HepG2 (cell line): ENCODE results near the gene TOR4A. TPM values are rescaled to one million over a fixed set of nuclear protein-coding genes. Genes with fewer than 3 reads are reported as not detected.

Source experiments
- DMAP1 ChIP-seq: IDR thresholded peaks from 2 replicates; pipeline ENCODE4 v1.6.1; 2016
- FOXP1 ChIP-seq, 2 experiments: fragments of 450-650 bp in 1 of 2; IDR thresholded peaks; 2 replicates each; pipeline ENCODE4 v1.6.1; 2017 to 2018; ENCODE audit warnings: antibody characterized with exemption in 1 of 2
- KAT8 ChIP-seq: IDR thresholded peaks from 2 replicates; pipeline ENCODE4 v1.6.1; 2016; ENCODE audit warnings: missing genetic modification reagents, missing compliant biosample characterization
- PAX8 ChIP-seq: sonication (generic); formaldehyde crosslinking; IDR thresholded peaks from 2 replicates; pipeline ENCODE4 v1.8.0; 2022; ENCODE audit warnings: mild to moderate bottlenecking, missing genetic modification reagents, borderline replicate concordance
- RAD51 ChIP-seq: fragments of 450-650 bp; IDR thresholded peaks from 2 replicates; pipeline ENCODE4 v1.6.1; 2016; ENCODE audit warnings: borderline replicate concordance
- RFX5 ChIP-seq: IDR thresholded peaks from 2 replicates; pipeline ENCODE4 v1.6.1; 2011; ENCODE audit warnings: low read depth, low read length, improper control_type of control experiment
- SP1 ChIP-seq, 2 experiments: fragments of 450-650 bp in 1 of 2; sonication (generic) in 1 of 2; formaldehyde crosslinking in 1 of 2; IDR thresholded peaks; 2 replicates each; pipeline versions ENCODE4 v1.4.0 to v1.6.1; 2016 to 2020; ENCODE audit warnings: missing genetic modification reagents in 1 of 2
- TCF7L2 ChIP-seq: IDR thresholded peaks from 2 replicates; pipeline ENCODE4 v1.6.1; 2011; ENCODE audit warnings: mild to moderate bottlenecking, low read depth, low read length, moderate library complexity
- ZNF138 ChIP-seq: sonication (generic); formaldehyde crosslinking; IDR thresholded peaks from 2 replicates; pipeline ENCODE4 v1.5.0; 2020; ENCODE audit warnings: mild to moderate bottlenecking, low read depth, missing genetic modification reagents
- ZNF224 ChIP-seq: sonication (generic); formaldehyde crosslinking; IDR thresholded peaks from 2 replicates; pipeline ENCODE4 v1.5.0; 2020; ENCODE audit warnings: mild to moderate bottlenecking, missing genetic modification reagents
- ZNF326 ChIP-seq: sonication (generic); formaldehyde crosslinking; IDR thresholded peaks from 2 replicates; pipeline ENCODE4 v1.4.0; 2020; ENCODE audit warnings: missing genetic modification reagents, borderline replicate concordance
- ZNF350 ChIP-seq: sonication (generic); formaldehyde crosslinking; IDR thresholded peaks from 2 replicates; pipeline ENCODE4 v1.4.0; 2020; ENCODE audit warnings: mild to moderate bottlenecking, low read depth, missing genetic modification reagents, borderline replicate concordance
- ZNF383 ChIP-seq: sonication (generic); formaldehyde crosslinking; IDR thresholded peaks from 2 replicates; pipeline ENCODE4 v1.4.0; 2020; ENCODE audit warnings: missing genetic modification reagents, mild to moderate bottlenecking, borderline replicate concordance
- ZNF501 ChIP-seq: sonication (generic); formaldehyde crosslinking; IDR thresholded peaks from 2 replicates; pipeline ENCODE4 v1.5.1; 2020; ENCODE audit warnings: mild to moderate bottlenecking, moderate library complexity, missing genetic modification reagents
- ZNF556 ChIP-seq: sonication (generic); formaldehyde crosslinking; IDR thresholded peaks from 2 replicates; pipeline ENCODE4 v1.4.0; 2020; ENCODE audit warnings: mild to moderate bottlenecking, missing genetic modification reagents, borderline replicate concordance
- ZNF678 ChIP-seq: sonication (generic); formaldehyde crosslinking; IDR thresholded peaks from 2 replicates; pipeline ENCODE4 v1.4.0; 2020; ENCODE audit warnings: mild to moderate bottlenecking, missing genetic modification reagents
- polyA plus RNA-seq, 8 experiments: library from polyadenylated mRNA; depleted of rRNA in 3 of 8; stranded (reverse) in 7 of 8; unstranded in 1 of 8; fragments of >200 nt; fragmentation: Illumina TruSeq in 4 of 8; extraction: Trizol in 4 of 8; gene quantifications; 2 replicates each; pipeline versions ENCODE4 v1.2.1 to v1.2.3, GENCODE V29; 2011 to 2016; ENCODE audit warnings: low read depth in 4 of 8, missing spikeins in 1 of 8, mixed read lengths in 1 of 8; ENCODE audit not compliant: insufficient read depth in 1 of 8
- total RNA-seq, 5 experiments: library from RNA; depleted of rRNA; stranded (reverse); fragments of >200 nt; fragmentation: Illumina TruSeq; extraction: Trizol; gene quantifications; 2 replicates each; pipeline ENCODE4 v1.2.3, GENCODE V29; 2016; ENCODE audit warnings: low read depth in 1 of 5
- TF ChIP-seq, protein P1 (sequence below): sonication (generic); formaldehyde crosslinking; IDR thresholded peaks from 2 replicates; pipeline ENCODE4 v1.4.0; 2020; ENCODE audit warnings: missing genetic modification reagents, low read depth, mild to moderate bottlenecking, borderline replicate concordance
- TF ChIP-seq, protein P2 (sequence below): sonication (generic); formaldehyde crosslinking; IDR thresholded peaks from 2 replicates; pipeline ENCODE4 v1.5.1; 2020; ENCODE audit warnings: missing genetic modification reagents, mild to moderate bottlenecking, borderline replicate concordance
- TF ChIP-seq, protein P3 (sequence below): IDR thresholded peaks from 2 replicates; pipeline ENCODE4 v1.6.1; 2016; ENCODE audit warnings: missing compliant biosample characterization, missing genetic modification reagents, borderline replicate concordance
- TF ChIP-seq, protein P4 (sequence below): sonication (generic); formaldehyde crosslinking; conservative IDR thresholded peaks from 2 replicates; pipeline ENCODE4 v1.4.0; 2020; ENCODE audit warnings: mild to moderate bottlenecking, missing genetic modification reagents, moderate library complexity
- TF ChIP-seq, protein P5 (sequence below): sonication (generic); formaldehyde crosslinking; IDR thresholded peaks from 2 replicates; pipeline ENCODE4 v1.4.0; 2020; ENCODE audit warnings: low read depth, mild to moderate bottlenecking, missing genetic modification reagents

The TOR4A gene
- total and polyA plus RNA-seq, 2 of the 13 experiments (the other 11 are each of a cell fraction or from before 2014, with no cell fraction given), result 11.1 to 14.2 TPM

DNA sequence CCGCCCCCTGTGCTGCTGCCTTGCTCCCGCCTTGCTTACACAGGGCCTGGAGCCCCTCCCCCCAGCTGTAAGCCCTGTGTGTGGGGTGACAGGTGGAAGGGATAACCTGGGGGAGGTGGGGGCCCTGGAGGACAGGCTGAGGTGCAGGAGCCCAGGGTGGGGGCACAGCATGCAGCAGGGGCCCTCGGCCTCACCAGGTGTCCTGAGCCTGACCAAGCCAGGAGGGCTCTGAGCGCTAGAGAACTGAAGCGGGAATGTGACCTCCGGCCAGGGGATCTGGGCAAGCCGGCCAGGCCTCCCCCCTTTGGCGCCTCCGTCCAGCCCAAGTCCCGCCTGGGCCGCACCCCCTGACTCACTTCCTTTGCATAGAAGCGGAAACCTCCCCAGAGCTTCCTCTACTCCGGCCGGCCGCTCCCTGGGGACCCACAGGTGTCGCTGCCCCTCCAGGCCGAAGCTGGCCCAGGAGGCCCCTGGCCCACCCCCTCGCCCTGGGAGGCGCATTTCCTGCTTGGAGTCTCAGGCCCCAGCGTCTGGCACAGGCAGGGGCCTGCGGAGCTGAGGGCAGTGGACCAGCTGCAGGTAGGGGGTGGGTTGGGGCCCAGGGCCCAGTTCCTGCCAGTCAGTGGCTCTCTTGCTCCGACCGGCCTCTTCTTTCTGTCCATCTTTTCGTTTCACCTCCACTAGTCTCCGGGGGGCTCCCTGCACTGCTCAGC, at the start of gene TOR4A (continued):
- TF ChIP-seq ZNF556 (CRISPR knock-in tag), result no peak; the same call in 1 of the 2 replicates
- no peak for TF ChIP-seq PAX8 (CRISPR knock-in tag)
- TF ChIP-seq FOXP1 (IDR thresholded peaks at IDR 0.05), result no peak
- peak; percentile 20 for TF ChIP-seq FOXP1 (CRISPR knock-in tag; IDR thresholded peaks at IDR 0.05)
- TF ChIP-seq RAD51, result no peak
- no peak for TF ChIP-seq ZNF224 (CRISPR knock-in tag)
- TF ChIP-seq ZNF678 (CRISPR knock-in tag), result no peak
- TF ChIP-seq, protein P1, sequence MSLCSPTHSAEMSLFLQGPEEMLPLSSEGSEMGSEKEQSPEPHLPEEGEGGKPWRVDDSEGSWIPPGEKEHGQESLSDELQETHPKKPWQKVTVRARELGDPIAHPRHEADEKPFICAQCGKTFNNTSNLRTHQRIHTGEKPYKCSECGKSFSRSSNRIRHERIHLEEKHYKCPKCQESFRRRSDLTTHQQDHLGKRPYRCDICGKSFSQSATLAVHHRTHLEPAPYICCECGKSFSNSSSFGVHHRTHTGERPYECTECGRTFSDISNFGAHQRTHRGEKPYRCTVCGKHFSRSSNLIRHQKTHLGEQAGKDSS (CRISPR knock-in tag), result peak; percentile 68; the same call in 1 of the 2 replicates
- TF ChIP-seq, protein P2, sequence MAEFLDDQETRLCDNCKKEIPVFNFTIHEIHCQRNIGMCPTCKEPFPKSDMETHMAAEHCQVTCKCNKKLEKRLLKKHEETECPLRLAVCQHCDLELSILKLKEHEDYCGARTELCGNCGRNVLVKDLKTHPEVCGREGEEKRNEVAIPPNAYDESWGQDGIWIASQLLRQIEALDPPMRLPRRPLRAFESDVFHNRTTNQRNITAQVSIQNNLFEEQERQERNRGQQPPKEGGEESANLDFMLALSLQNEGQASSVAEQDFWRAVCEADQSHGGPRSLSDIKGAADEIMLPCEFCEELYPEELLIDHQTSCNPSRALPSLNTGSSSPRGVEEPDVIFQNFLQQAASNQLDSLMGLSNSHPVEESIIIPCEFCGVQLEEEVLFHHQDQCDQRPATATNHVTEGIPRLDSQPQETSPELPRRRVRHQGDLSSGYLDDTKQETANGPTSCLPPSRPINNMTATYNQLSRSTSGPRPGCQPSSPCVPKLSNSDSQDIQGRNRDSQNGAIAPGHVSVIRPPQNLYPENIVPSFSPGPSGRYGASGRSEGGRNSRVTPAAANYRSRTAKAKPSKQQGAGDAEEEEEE (CRISPR knock-in tag), result peak; percentile 73; the same call in 1 of the 2 replicates
- TF ChIP-seq ZNF383 (CRISPR knock-in tag), result no peak
- no peak for TF ChIP-seq RFX5
- no peak for TF ChIP-seq TCF7L2
- no peak for TF ChIP-seq ZNF326 (CRISPR knock-in tag)
- TF ChIP-seq SP1 (IDR thresholded peaks at IDR 0.05), result no peak
- peak; percentile 72 for TF ChIP-seq SP1 (CRISPR knock-in tag; IDR thresholded peaks at IDR 0.05)
- TF ChIP-seq, protein P3, sequence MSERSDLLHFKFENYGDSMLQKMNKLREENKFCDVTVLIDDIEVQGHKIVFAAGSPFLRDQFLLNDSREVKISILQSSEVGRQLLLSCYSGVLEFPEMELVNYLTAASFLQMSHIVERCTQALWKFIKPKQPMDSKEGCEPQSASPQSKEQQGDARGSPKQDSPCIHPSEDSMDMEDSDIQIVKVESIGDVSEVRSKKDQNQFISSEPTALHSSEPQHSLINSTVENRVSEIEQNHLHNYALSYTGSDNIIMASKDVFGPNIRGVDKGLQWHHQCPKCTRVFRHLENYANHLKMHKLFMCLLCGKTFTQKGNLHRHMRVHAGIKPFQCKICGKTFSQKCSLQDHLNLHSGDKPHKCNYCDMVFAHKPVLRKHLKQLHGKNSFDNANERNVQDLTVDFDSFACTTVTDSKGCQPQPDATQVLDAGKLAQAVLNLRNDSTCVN (CRISPR knock-in tag), result peak; percentile 78; the same call in 1 of the 2 replicates
- TF ChIP-seq KAT8 (CRISPR knock-in tag), result peak; percentile 88
- TF ChIP-seq DMAP1 (CRISPR knock-in tag), result peak; percentile 70; the same call in 1 of the 2 replicates
- peak; percentile 84 for TF ChIP-seq ZNF501
- no peak for TF ChIP-seq ZNF138
- TF ChIP-seq, protein P4, sequence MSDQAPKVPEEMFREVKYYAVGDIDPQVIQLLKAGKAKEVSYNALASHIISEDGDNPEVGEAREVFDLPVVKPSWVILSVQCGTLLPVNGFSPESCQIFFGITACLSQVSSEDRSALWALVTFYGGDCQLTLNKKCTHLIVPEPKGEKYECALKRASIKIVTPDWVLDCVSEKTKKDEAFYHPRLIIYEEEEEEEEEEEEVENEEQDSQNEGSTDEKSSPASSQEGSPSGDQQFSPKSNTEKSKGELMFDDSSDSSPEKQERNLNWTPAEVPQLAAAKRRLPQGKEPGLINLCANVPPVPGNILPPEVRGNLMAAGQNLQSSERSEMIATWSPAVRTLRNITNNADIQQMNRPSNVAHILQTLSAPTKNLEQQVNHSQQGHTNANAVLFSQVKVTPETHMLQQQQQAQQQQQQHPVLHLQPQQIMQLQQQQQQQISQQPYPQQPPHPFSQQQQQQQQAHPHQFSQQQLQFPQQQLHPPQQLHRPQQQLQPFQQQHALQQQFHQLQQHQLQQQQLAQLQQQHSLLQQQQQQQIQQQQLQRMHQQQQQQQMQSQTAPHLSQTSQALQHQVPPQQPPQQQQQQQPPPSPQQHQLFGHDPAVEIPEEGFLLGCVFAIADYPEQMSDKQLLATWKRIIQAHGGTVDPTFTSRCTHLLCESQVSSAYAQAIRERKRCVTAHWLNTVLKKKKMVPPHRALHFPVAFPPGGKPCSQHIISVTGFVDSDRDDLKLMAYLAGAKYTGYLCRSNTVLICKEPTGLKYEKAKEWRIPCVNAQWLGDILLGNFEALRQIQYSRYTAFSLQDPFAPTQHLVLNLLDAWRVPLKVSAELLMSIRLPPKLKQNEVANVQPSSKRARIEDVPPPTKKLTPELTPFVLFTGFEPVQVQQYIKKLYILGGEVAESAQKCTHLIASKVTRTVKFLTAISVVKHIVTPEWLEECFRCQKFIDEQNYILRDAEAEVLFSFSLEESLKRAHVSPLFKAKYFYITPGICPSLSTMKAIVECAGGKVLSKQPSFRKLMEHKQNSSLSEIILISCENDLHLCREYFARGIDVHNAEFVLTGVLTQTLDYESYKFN (CRISPR knock-in tag), result peak; percentile 65
- TF ChIP-seq, protein P5, sequence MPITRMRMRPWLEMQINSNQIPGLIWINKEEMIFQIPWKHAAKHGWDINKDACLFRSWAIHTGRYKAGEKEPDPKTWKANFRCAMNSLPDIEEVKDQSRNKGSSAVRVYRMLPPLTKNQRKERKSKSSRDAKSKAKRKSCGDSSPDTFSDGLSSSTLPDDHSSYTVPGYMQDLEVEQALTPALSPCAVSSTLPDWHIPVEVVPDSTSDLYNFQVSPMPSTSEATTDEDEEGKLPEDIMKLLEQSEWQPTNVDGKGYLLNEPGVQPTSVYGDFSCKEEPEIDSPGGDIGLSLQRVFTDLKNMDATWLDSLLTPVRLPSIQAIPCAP, result no peak
- TF ChIP-seq ZNF350, result no peak; the same call in 1 of the 2 replicates
